ENCODE results near the gene CSMD2.

Gene CSMD2

GRCh38 chr1:33898881-33899280, 266.1 kb downstream of the CSMD2 start:
- Histone ChIP-seq H3K36me3 (replicated peaks; ENCODE audit: low read depth, low read length) (no peaks in the 10 kb centered on the region), H2AFZ (ENCODE audit: low read depth, low read length) (no peak overlapping the region), H3K4me2 (ENCODE audit: low read length) (no peak overlapping the region), H3K9ac (ENCODE audit: low read length) (no peak overlapping the region), H3K4me1 (ENCODE audit: low read length) (peaks cover 21% of the 10 kb centered on the region), H3K27ac (ENCODE audit: low read length) (no peak overlapping the region), H4K20me1 (ENCODE audit: insufficient read depth, low read length) (no peaks in the 10 kb centered on the region), H3K27me3 (ENCODE audit: low read depth, low read length) (no peaks in the 10 kb centered on the region), H3K9me3 (ENCODE audit: insufficient read depth, low read length) (no peaks in the 10 kb centered on the region), H3K4me3 (ENCODE audit: low read length) (no peak overlapping the region), H3K79me2 (ENCODE audit: low read length) (no peaks in the 10 kb centered on the region)
- no peak for TF ChIP-seq CTCF (IDR thresholded peaks at IDR 0.05; ENCODE audit: low read depth, low read length)
- TF ChIP-seq EZH2phosphoT487 (IDR thresholded peaks at IDR 0.05; ENCODE audit: low read depth) = no peak

GRCh38 chr1:33898406-33898805, 266.6 kb downstream of the CSMD2 start:
- no peaks in the 10 kb centered on the region for H3K27me3 ChIP-seq (ENCODE audit: low read depth, low read length)
- no peaks in the 10 kb centered on the region for H3K79me2 ChIP-seq (ENCODE audit: low read length)
- H2AFZ ChIP-seq (ENCODE audit: low read depth, low read length) = no peak overlapping the region
- TF ChIP-seq EZH2phosphoT487 (IDR thresholded peaks at IDR 0.05; ENCODE audit: low read depth) (no peak), CTCF (IDR thresholded peaks at IDR 0.05; ENCODE audit: low read depth, low read length) (no peak)
- no peaks in the 10 kb centered on the region for H3K9me3 ChIP-seq (ENCODE audit: insufficient read depth, low read length)
- no peak overlapping the region for H3K4me3 ChIP-seq (ENCODE audit: low read length)
- H3K27ac ChIP-seq (ENCODE audit: low read length) = no peak overlapping the region
- H4K20me1 ChIP-seq (ENCODE audit: insufficient read depth, low read length) = no peaks in the 10 kb centered on the region
- H3K36me3 ChIP-seq (replicated peaks; ENCODE audit: low read depth, low read length) = no peaks in the 10 kb centered on the region
- H3K9ac ChIP-seq (ENCODE audit: low read length) = no peak overlapping the region
- peaks cover 16% of the 10 kb centered on the region for H3K4me1 ChIP-seq (ENCODE audit: low read length)
- H3K4me2 ChIP-seq (ENCODE audit: low read length) = no peak overlapping the region

GRCh38 chr1:33897092-33897725, 267.8 kb downstream of the CSMD2 start:
- Histone ChIP-seq H3K4me3 (ENCODE audit: low read length) (no peak overlapping the region), H3K4me2 (ENCODE audit: low read length) (no peak overlapping the region), H3K4me1 (ENCODE audit: low read length) (peaks cover 5% of the 10 kb centered on the region), H3K9me3 (ENCODE audit: insufficient read depth, low read length) (no peaks in the 10 kb centered on the region), H3K27me3 (ENCODE audit: low read depth, low read length) (no peaks in the 10 kb centered on the region), H3K36me3 (replicated peaks; ENCODE audit: low read depth, low read length) (no peaks in the 10 kb centered on the region), H4K20me1 (ENCODE audit: insufficient read depth, low read length) (no peaks in the 10 kb centered on the region), H2AFZ (ENCODE audit: low read depth, low read length) (no peak overlapping the region), H3K79me2 (ENCODE audit: low read length) (no peaks in the 10 kb centered on the region), H3K9ac (ENCODE audit: low read length) (no peak overlapping the region), H3K27ac (ENCODE audit: low read length) (no peak overlapping the region)
- TF ChIP-seq EZH2phosphoT487 (IDR thresholded peaks at IDR 0.05; ENCODE audit: low read depth) = no peak
- no peak for TF ChIP-seq CTCF (IDR thresholded peaks at IDR 0.05; ENCODE audit: low read depth, low read length)

GRCh38 chr1:33895976-33896375, 269.1 kb downstream of the CSMD2 start:
- Histone ChIP-seq H3K4me1 (ENCODE audit: low read length) (no peaks in the 10 kb centered on the region), H2AFZ (ENCODE audit: low read depth, low read length) (no peak overlapping the region), H3K4me2 (ENCODE audit: low read length) (no peak overlapping the region), H3K27ac (ENCODE audit: low read length) (no peak overlapping the region), H3K79me2 (ENCODE audit: low read length) (no peaks in the 10 kb centered on the region), H3K9me3 (ENCODE audit: insufficient read depth, low read length) (no peaks in the 10 kb centered on the region), H4K20me1 (ENCODE audit: insufficient read depth, low read length) (no peaks in the 10 kb centered on the region), H3K27me3 (ENCODE audit: low read depth, low read length) (no peaks in the 10 kb centered on the region), H3K36me3 (replicated peaks; ENCODE audit: low read depth, low read length) (no peaks in the 10 kb centered on the region), H3K9ac (ENCODE audit: low read length) (no peak overlapping the region), H3K4me3 (ENCODE audit: low read length) (no peak overlapping the region)
- TF ChIP-seq CTCF (IDR thresholded peaks at IDR 0.05; ENCODE audit: low read depth, low read length) (no peak), EZH2phosphoT487 (IDR thresholded peaks at IDR 0.05; ENCODE audit: low read depth) (no peak)
